Lung (tissue), 12 donors: ENCODE data around the gene BCR. TPM values are rescaled to one million over a fixed set of nuclear protein-coding genes. Genes with fewer than 3 reads are reported as not detected.

Experiments
- ATAC-seq: fragments of 200-7000 bp; cut with Tn5 transposase; one replicate; pipeline ENCODE4 v1.9.1; 2020; ENCODE audit warnings: moderate number of reproducible peaks; ENCODE audit not compliant: insufficient read depth, low FRiP score
- DNase-seq, 3 donors: peaks; one replicate each; pipeline ENCODE4 v3.0.0-alpha.2; 2013 to 2017
- H3K27ac ChIP-seq, 2 donors: one replicate each; pipeline ENCODE4 v1.5.1; 2013; ENCODE audit warnings: mild to moderate bottlenecking in 2 of 2, moderate library complexity in 2 of 2, control low read depth in 1 of 2, inconsistent platforms in 1 of 2, low read depth in 1 of 2, low read length in 1 of 2
- H3K27me3 ChIP-seq, 3 donors: one replicate each; pipeline ENCODE4 v1.5.1; 2013; ENCODE audit warnings: low read length in 2 of 3; ENCODE audit not compliant: control insufficient read depth in 3 of 3, insufficient read depth in 3 of 3
- H3K36me3 ChIP-seq, 4 donors: one replicate each; pipeline ENCODE4 v1.5.1; 2013; ENCODE audit warnings: low read length in 4 of 4, mild to moderate bottlenecking in 1 of 4, moderate library complexity in 1 of 4; ENCODE audit not compliant: control insufficient read depth in 4 of 4, insufficient read depth in 4 of 4
- H3K4me1 ChIP-seq, 5 donors: one replicate each; pipeline ENCODE4 v1.5.1; 2013; ENCODE audit warnings: low read length in 5 of 5, mild to moderate bottlenecking in 2 of 5, moderate library complexity in 1 of 5; ENCODE audit not compliant: control insufficient read depth in 5 of 5, insufficient read depth in 5 of 5
- H3K4me3 ChIP-seq: one replicate; pipeline ENCODE4 v1.5.1; 2013; ENCODE audit warnings: mild to moderate bottlenecking, control low read depth, moderate library complexity
- H3K9ac ChIP-seq, 2 donors: one replicate each; pipeline ENCODE4 v1.5.1; 2013; ENCODE audit warnings: low read length in 2 of 2, control low read depth in 1 of 2; ENCODE audit not compliant: insufficient read depth in 1 of 2
- H3K9me3 ChIP-seq, 4 donors: one replicate each; pipeline ENCODE4 v1.5.1; 2013; ENCODE audit warnings: low read length in 3 of 4, mild to moderate bottlenecking in 1 of 4, moderate library complexity in 1 of 4; ENCODE audit not compliant: control insufficient read depth in 4 of 4, insufficient read depth in 3 of 4
- WGBS, 2 donors: extraction: QIAGEN DNeasy Blood & Tissue Kit; methylation state at CpG; one replicate each; pipeline ENCODE4 v1.1.7; 2013; 5-methylcytosine and 5-hydroxymethylcytosine counted together
- polyA plus RNA-seq, 2 donors: library from polyadenylated mRNA; stranded (reverse); fragments of 200-250 nt; gene quantifications; one replicate each; pipeline ENCODE4 v1.2.1, GENCODE V29; 2013
- total RNA-seq, 2 donors: library from RNA; depleted of rRNA in 1 of 2; stranded (reverse); fragments of >200 nt in 1 of 2; gene quantifications; one replicate each; pipeline ENCODE4 v1.2.1, GENCODE V29; 2014 to 2021
- TF ChIP-seq, protein P1 (sequence below): IDR thresholded peaks from 2 replicates; pipeline ENCODE4 v1.5.1; 2012; ENCODE audit warnings: mild to moderate bottlenecking; ENCODE audit errors: control extremely low read depth, extremely low read depth
- donor health status: control.
- donor health status: control.
- donor health status: Bipolar disorder and iron deficiency.
- donor health status: healthy.
- donor health status: DM: yes; HTN: yes; CAD: no.

Gene BCR
- total and polyA plus RNA-seq, 4 donors = 21.8 to 67.3 (median 31.8) TPM

DNA sequence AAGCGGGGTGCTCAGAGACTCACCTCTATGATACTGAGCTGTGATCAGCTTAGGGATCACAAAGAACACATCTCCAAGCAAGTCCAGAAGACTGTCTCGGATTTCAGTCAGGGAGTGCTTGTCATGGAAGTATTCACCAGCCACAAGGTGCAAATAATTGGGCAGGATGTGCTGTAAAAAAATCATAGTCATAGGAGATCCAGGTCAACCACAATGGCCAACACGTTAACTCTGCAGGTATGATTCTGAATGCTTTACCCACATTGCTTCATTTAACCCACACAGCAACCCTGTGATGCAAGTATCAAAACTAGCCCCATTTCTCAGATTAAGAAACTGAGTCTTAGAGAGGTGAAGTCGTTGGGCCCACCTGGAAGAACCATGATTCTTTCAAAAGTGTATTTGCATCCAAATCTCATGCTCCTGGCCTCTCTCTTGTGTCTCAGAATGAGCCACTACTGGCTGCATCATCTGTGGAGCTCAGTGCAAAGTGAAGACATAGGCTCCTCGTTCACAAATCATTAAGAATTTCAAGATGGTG lies 179.3 kb downstream of the BCR start:
- no peak for DNase-seq
- Histone ChIP-seq H3K9ac (no peak overlapping the region), H3K27ac (no peak overlapping the region), H3K9me3 (no peaks in the 10 kb centered on the region), H3K27me3 (peaks cover 0 to 4% (median 0%) of the 10 kb centered on the region in 3 donors), H3K4me1 (no peaks in the 10 kb centered on the region), H3K4me3 (no peak overlapping the region), H3K36me3 (no peaks in the 10 kb centered on the region)
- WGBS, 2 donors = 69 to 75% methylated on average over 5 of the region's 5 CpGs
- TF ChIP-seq, protein P1, sequence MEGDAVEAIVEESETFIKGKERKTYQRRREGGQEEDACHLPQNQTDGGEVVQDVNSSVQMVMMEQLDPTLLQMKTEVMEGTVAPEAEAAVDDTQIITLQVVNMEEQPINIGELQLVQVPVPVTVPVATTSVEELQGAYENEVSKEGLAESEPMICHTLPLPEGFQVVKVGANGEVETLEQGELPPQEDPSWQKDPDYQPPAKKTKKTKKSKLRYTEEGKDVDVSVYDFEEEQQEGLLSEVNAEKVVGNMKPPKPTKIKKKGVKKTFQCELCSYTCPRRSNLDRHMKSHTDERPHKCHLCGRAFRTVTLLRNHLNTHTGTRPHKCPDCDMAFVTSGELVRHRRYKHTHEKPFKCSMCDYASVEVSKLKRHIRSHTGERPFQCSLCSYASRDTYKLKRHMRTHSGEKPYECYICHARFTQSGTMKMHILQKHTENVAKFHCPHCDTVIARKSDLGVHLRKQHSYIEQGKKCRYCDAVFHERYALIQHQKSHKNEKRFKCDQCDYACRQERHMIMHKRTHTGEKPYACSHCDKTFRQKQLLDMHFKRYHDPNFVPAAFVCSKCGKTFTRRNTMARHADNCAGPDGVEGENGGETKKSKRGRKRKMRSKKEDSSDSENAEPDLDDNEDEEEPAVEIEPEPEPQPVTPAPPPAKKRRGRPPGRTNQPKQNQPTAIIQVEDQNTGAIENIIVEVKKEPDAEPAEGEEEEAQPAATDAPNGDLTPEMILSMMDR = no peak
- ATAC-seq = no peak

DNA sequence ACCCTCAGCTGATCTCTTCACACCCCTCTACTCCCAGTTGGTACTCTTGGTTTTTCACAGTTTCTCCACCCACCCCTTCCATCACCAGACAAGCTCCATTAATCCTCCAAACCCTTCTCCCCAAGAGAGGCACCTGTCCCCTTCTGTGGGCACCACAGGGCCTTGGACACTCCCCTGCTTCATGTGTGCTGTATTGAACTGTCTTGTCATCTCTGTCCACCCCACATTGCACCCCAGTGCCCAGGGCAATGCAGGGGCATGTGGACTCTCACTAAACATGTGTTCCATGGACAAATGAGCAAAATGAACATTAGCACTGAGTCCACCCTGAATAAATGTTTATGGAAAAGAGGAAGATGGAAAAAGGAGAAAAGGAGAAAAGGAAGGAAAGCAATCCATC lies 181.4 kb downstream of the BCR start:
- ATAC-seq (no peak), DNase-seq (no peak)
- Histone ChIP-seq H3K4me3 (no peak overlapping the region), H3K9me3 (no peaks in the 10 kb centered on the region), H3K9ac (no peak overlapping the region), H3K27me3 (peaks cover 0 to 4% (median 0%) of the 10 kb centered on the region in 3 donors), H3K4me1 (no peaks in the 10 kb centered on the region), H3K27ac (no peak overlapping the region), H3K36me3 (no peaks in the 10 kb centered on the region)
- TF ChIP-seq, protein P1 = no peak

DNA sequence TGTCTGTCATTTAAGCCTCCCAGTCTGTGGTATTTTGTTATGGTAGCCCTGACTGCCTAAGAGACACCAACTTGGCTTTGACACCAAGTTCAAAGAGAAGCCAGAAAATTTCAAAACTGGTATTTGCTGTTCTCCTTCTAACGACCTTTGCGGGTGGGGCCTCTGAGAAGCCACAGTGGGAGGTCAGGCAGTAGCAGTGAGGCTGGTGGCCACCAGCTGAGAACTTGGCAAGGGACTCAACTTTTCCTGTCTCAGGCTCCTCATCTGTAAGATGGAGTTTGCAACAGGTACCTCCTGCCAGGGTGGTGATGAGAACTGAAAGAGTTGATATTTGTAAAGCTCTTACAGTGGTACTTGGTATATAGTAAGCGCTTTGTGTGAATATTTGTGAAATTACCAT lies 183.4 kb downstream of the BCR start:
- Histone ChIP-seq H3K4me3 (no peak overlapping the region), H3K9me3 (no peaks in the 10 kb centered on the region), H3K27me3 (peaks cover 0 to 10% (median 4%) of the 10 kb centered on the region in 3 donors), H3K36me3 (no peaks in the 10 kb centered on the region), H3K4me1 (no peaks in the 10 kb centered on the region), H3K9ac (no peak overlapping the region), H3K27ac (no peak overlapping the region)
- WGBS, 2 donors = 57 to 77% methylated on average over 3 of the region's 3 CpGs
- ATAC-seq = no peak
- TF ChIP-seq, protein P1 = no peak
- no peak for DNase-seq

DNA sequence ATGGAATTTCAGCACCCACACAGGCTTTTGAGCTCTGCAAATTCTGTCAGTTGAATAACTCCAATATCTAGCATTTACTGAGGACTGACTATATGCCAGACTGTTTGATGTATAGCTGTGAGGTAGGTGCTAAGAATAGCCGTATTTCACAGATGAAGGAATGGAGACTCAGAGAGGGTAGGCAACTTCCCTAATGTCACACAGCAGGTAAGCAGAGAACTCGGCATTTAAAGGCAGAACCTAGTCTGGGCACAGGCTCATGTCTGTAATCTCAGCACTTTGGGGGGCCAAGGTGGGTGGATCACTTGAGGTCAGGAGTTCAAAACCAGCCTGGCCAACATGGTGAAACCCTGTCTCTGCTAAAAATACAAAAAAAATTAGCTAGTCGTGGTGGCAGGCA lies 184.1 kb downstream of the BCR start:
- WGBS, 2 donors = 57 to 86% methylated on average over 3 of the region's 3 CpGs
- Histone ChIP-seq H3K36me3 (no peaks in the 10 kb centered on the region), H3K9ac (no peak overlapping the region), H3K27me3 (peaks cover 0 to 11% (median 4%) of the 10 kb centered on the region in 3 donors), H3K4me3 (no peak overlapping the region), H3K4me1 (no peaks in the 10 kb centered on the region), H3K27ac (no peak overlapping the region), H3K9me3 (peaks cover 0 to 3% (median 0%) of the 10 kb centered on the region in 4 donors)
- TF ChIP-seq, protein P1 = no peak
- no peak for DNase-seq
- no peak for ATAC-seq
